BLaER1 treated with 17β-estradiol and CSF1 and Interleukin-3, amounts not matched to agents 10 nM and 100 nM (cell line): ENCODE data around the gene EXOSC7.

Experiments
- H3K27ac ChIP-seq, 11 experiments: shearing (Covaris generic); formaldehyde crosslinking; 2 replicates each; pipeline ENCODE4 v1.8.1; 2022
- H3K27me3 ChIP-seq, 11 experiments: shearing (Covaris generic); formaldehyde crosslinking; 2 replicates each; pipeline ENCODE4 v1.8.1; 2022
- H3K36me3 ChIP-seq, 11 experiments: shearing (Covaris generic); formaldehyde crosslinking; 2 replicates each; pipeline ENCODE4 v1.8.1; 2022
- H3K4me1 ChIP-seq, 10 experiments: shearing (Covaris generic); formaldehyde crosslinking; 2 replicates each; pipeline ENCODE4 v1.8.1; 2022
- H3K4me2 ChIP-seq, 11 experiments: shearing (Covaris generic); formaldehyde crosslinking; 2 replicates each; pipeline ENCODE4 v1.8.1; 2022
- H3K4me3 ChIP-seq, 10 experiments: shearing (Covaris generic); formaldehyde crosslinking; 2 replicates each; pipeline ENCODE4 v1.8.1; 2022
- H3K9ac ChIP-seq, 11 experiments: shearing (Covaris generic); formaldehyde crosslinking; 2 replicates each; pipeline ENCODE4 v1.8.1; 2022
- H3K9me3 ChIP-seq, 11 experiments: shearing (Covaris generic); formaldehyde crosslinking; replicated peaks in 1 of 11; 2 replicates each; pipeline ENCODE4 v1.8.1; 2022
- H4K20me1 ChIP-seq, 11 experiments: shearing (Covaris generic); formaldehyde crosslinking; 2 replicates each; pipeline ENCODE4 v1.8.1; 2022
- Cebpa-rat ChIP-seq, 11 experiments: shearing (Covaris generic); IDR thresholded peaks; 2 replicates each; pipeline ENCODE4 v1.8.1; 2022

The EXOSC7 gene

GRCh38 chr3:44966795-44967278 is 9.2 kb upstream of the EXOSC7 start:
- Histone ChIP-seq H3K4me3 (peak overlapping the region in 1 of 10 experiments; percentile 2; a peak in 1 of 20 replicates), H3K36me3 (peaks cover 0 to 44% (median 21%) of the 10 kb centered on the region in 11 experiments; a peak in 13 of 22 replicates), H4K20me1 (peaks cover 0 to 67% (median 0%) of the 10 kb centered on the region in 11 experiments; a peak in 11 of 22 replicates), H3K4me2 (peak overlapping the region; percentile 28 to 85 (median 69); a peak in 21 of 22 replicates), H3K9me3 (peaks cover 0 to 9% (median 0%) of the 10 kb centered on the region in 11 experiments; a peak in 3 of 22 replicates), H3K4me1 (peaks cover 61 to 92% (median 83%) of the 10 kb centered on the region in 10 experiments), H3K9ac (peak overlapping the region in 8 of 11 experiments; percentile 22 to 72 (median 50); a peak in 12 of 22 replicates), H3K27me3 (no peaks in the 10 kb centered on the region), H3K27ac (peak overlapping the region in 10 of 11 experiments; percentile 2 to 88 (median 76); a peak in 19 of 22 replicates)
- peak in 6 of 11 experiments; percentile 30 to 85 (median 56); a peak in 8 of 22 replicates for TF ChIP-seq Cebpa-rat (IDR thresholded peaks at IDR 0.05)

- H3K4me1 ChIP-seq, result peaks cover 45 to 83% (median 68%) of the 10 kb centered on the region in 10 experiments
- H3K36me3 ChIP-seq, result peaks cover 0 to 60% (median 17%) of the 10 kb centered on the region in 11 experiments; a peak in 12 of 22 replicates
- peaks cover 0 to 9% (median 0%) of the 10 kb centered on the region in 11 experiments; a peak in 2 of 22 replicates for H3K9me3 ChIP-seq
- no peaks in the 10 kb centered on the region for H3K27me3 ChIP-seq
- no peak overlapping the region for H3K4me3 ChIP-seq
- H3K4me2 ChIP-seq, result peak overlapping the region in 10 of 11 experiments; percentile 53 to 85 (median 69); a peak in 19 of 22 replicates
- H4K20me1 ChIP-seq, result peaks cover 0 to 71% (median 0%) of the 10 kb centered on the region in 11 experiments; a peak in 11 of 22 replicates
- peak overlapping the region in 9 of 11 experiments; percentile 35 to 88 (median 77); a peak in 17 of 22 replicates for H3K27ac ChIP-seq
- H3K9ac ChIP-seq, result peak overlapping the region in 5 of 11 experiments; percentile 12 to 57 (median 43); a peak in 9 of 22 replicates
- TF ChIP-seq Cebpa-rat (IDR thresholded peaks at IDR 0.05), result no peak
Observed at GRCh38 chr3:44968447-44968858, 7.6 kb upstream of the EXOSC7 start.

DNA sequence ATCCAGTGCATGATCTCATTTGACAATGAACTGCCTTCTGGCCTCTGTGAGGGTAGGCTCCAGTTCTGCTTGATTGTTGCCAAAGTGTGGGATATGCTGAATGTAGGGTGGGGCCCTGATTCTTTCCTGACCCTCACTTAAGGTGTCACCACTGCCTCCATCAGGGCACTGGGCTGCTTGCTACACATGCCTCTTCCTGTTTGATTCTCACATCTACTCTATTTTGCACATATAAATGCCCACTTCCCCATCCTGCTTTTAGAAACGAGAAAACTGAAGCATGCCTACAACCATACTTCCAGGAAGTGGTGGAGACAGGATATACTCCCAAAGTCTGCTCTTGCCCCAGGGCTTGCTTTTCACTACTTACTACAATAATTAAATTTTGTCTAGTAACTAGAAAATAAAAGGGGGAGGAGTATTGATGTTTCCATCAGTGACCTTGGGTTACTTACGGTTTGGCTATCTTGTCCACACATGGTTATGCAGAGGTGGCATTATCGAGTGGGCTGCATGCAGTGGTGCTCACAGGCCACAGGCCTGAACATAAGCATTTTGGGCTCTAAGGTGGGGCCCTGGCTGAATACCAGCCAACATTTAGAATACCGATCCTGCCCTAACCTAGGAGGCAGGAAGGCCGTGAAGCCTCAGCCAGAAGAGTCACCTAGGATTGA is 6.8 kb upstream of the EXOSC7 start:
- Histone ChIP-seq H3K4me3 (no peak overlapping the region), H3K27me3 (no peaks in the 10 kb centered on the region), H4K20me1 (peaks cover 0 to 71% (median 4%) of the 10 kb centered on the region in 11 experiments; a peak in 15 of 22 replicates), H3K4me2 (peak overlapping the region; percentile 53 to 85 (median 69)), H3K9ac (peak overlapping the region in 7 of 11 experiments; percentile 18 to 57 (median 54); a peak in 11 of 22 replicates), H3K4me1 (peaks cover 42 to 78% (median 63%) of the 10 kb centered on the region in 10 experiments), H3K27ac (peak overlapping the region in 9 of 11 experiments; percentile 35 to 88 (median 77); a peak in 18 of 22 replicates), H3K36me3 (peaks cover 0 to 58% (median 17%) of the 10 kb centered on the region in 11 experiments; a peak in 12 of 22 replicates), H3K9me3 (peaks cover 0 to 9% (median 0%) of the 10 kb centered on the region in 11 experiments; a peak in 2 of 22 replicates)
- no peak for TF ChIP-seq Cebpa-rat (IDR thresholded peaks at IDR 0.05)

DNA sequence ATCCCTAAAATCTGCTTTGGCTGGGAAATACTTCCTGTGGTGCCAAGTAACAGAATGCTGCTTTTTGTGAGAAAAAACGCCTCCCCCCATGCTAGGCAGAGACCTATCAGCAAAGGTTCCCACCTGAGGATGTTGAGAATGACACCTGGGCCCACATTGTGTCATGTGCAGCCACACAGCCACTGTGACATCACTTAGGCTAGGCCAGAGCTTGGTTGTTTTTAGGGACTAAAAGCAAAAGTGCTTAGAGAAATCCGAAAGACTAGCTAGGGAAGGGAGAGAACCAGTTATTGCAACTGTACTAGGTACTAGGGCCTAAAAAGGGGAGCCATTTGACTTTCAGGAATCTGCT is 6.2 kb upstream of the EXOSC7 start:
- H3K36me3 ChIP-seq, result peaks cover 0 to 53% (median 17%) of the 10 kb centered on the region in 11 experiments; a peak in 12 of 22 replicates
- peaks cover 47 to 78% (median 64%) of the 10 kb centered on the region in 10 experiments for H3K4me1 ChIP-seq
- H3K4me3 ChIP-seq, result no peak overlapping the region
- peak overlapping the region; percentile 53 to 85 (median 69) for H3K4me2 ChIP-seq
- TF ChIP-seq Cebpa-rat (IDR thresholded peaks at IDR 0.05), result no peak
- peaks cover 0 to 9% (median 0%) of the 10 kb centered on the region in 11 experiments; a peak in 2 of 22 replicates for H3K9me3 ChIP-seq
- no peaks in the 10 kb centered on the region for H3K27me3 ChIP-seq
- H3K9ac ChIP-seq, result peak overlapping the region in 7 of 11 experiments; percentile 18 to 57 (median 45); a peak in 9 of 22 replicates
- H3K27ac ChIP-seq, result peak overlapping the region in 9 of 11 experiments; percentile 35 to 88 (median 77); a peak in 18 of 22 replicates
- peaks cover 0 to 71% (median 9%) of the 10 kb centered on the region in 11 experiments; a peak in 16 of 22 replicates for H4K20me1 ChIP-seq

GRCh38 chr3:44970926-44971490 is 5.0 kb upstream of the EXOSC7 start:
- H3K4me1 ChIP-seq, result peaks cover 49 to 69% (median 58%) of the 10 kb centered on the region in 10 experiments
- H3K27me3 ChIP-seq, result no peaks in the 10 kb centered on the region
- peaks cover 0 to 9% (median 0%) of the 10 kb centered on the region in 11 experiments; a peak in 2 of 22 replicates for H3K9me3 ChIP-seq
- peaks cover 0 to 71% (median 12%) of the 10 kb centered on the region in 11 experiments; a peak in 16 of 22 replicates for H4K20me1 ChIP-seq
- H3K9ac ChIP-seq, result no peak overlapping the region
- peak overlapping the region in 1 of 11 experiments; percentile 12; a peak in 1 of 22 replicates for H3K4me2 ChIP-seq
- no peak for TF ChIP-seq Cebpa-rat (IDR thresholded peaks at IDR 0.05)
- no peak overlapping the region; a peak in 1 of 22 replicates for H3K27ac ChIP-seq
- H3K4me3 ChIP-seq, result no peak overlapping the region
- peaks cover 0 to 53% (median 17%) of the 10 kb centered on the region in 11 experiments; a peak in 11 of 22 replicates for H3K36me3 ChIP-seq

DNA sequence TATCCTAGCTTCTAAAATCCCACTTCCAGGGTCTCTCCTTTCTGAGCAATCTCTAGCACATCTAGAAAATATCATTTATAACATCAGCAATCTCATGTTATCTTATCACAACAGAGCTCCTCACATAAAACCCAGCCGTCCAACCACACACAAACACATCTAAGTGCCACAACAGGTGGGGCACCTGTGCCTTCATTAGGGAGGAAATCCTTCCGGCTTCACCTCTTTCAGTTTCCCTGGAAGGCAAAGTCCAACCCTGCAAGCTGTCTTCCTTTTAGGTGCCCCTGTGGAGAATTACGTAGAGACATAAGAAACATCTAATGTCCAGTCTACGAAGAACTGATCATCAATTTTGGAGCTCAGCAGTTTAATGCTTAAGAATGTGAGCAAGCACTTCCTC is 1.6 kb upstream of the EXOSC7 start:
- Histone ChIP-seq H3K4me2 (peak overlapping the region; percentile 85 to 99 (median 95)), H3K27me3 (no peaks in the 10 kb centered on the region), H3K9ac (peak overlapping the region; percentile 90 to 97 (median 91); a peak in 18 of 22 replicates), H3K4me3 (peak overlapping the region; percentile 90 to 98 (median 95); a peak in 18 of 20 replicates), H3K4me1 (peaks cover 33 to 60% (median 45%) of the 10 kb centered on the region in 10 experiments), H3K27ac (peak overlapping the region in 4 of 11 experiments; percentile 86 to 92 (median 89); a peak in 3 of 22 replicates), H3K36me3 (peaks cover 0 to 55% (median 19%) of the 10 kb centered on the region in 11 experiments; a peak in 12 of 22 replicates), H3K9me3 (no peaks in the 10 kb centered on the region), H4K20me1 (peaks cover 0 to 73% (median 17%) of the 10 kb centered on the region in 11 experiments; a peak in 16 of 22 replicates)
- no peak for TF ChIP-seq Cebpa-rat (IDR thresholded peaks at IDR 0.05)

DNA sequence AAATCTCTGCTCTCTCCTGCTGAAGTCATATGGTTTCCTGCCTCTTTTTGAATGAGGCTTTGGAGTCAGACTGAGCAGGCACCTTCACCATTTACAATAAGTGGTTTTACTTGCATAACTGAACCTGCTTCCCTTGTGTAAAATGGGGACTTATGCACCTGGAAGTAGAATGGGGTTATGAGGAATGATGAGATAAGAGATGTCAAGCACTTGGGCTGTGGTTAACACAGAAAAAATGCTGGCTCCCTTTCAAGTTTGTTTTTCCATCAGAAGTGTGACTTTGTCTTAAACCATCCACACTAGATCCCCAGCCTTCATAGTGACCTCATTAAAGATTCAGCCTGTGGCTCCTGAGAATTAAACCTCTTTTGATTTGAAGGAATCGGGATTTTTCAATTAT is 5.2 kb downstream of the EXOSC7 start:
- no peak overlapping the region for H3K9ac ChIP-seq
- no peak overlapping the region for H3K27ac ChIP-seq

GRCh38 chr3:44981751-44982150 is 5.7 kb downstream of the EXOSC7 start:
- Histone ChIP-seq H3K36me3 (peaks cover 0 to 71% (median 24%) of the 10 kb centered on the region in 11 experiments; a peak in 20 of 22 replicates), H3K4me3 (no peak overlapping the region), H3K4me1 (peaks cover 32 to 84% (median 46%) of the 10 kb centered on the region in 10 experiments), H3K27me3 (no peaks in the 10 kb centered on the region), H3K4me2 (peak overlapping the region in 5 of 11 experiments; percentile 5 to 77 (median 8); a peak in 2 of 22 replicates), H4K20me1 (peaks cover 30 to 76% (median 58%) of the 10 kb centered on the region in 11 experiments; a peak in 21 of 22 replicates), H3K9ac (no peak overlapping the region), H3K9me3 (no peaks in the 10 kb centered on the region), H3K27ac (no peak overlapping the region)
- no peak for TF ChIP-seq Cebpa-rat (IDR thresholded peaks at IDR 0.05)

More for the DNA sequence above, 5.2 kb downstream of the EXOSC7 start:
- Histone ChIP-seq H3K4me2 (peak overlapping the region in 7 of 11 experiments; percentile 2 to 77 (median 25); a peak in 4 of 22 replicates), H3K4me3 (no peak overlapping the region), H3K4me1 (peaks cover 32 to 84% (median 47%) of the 10 kb centered on the region in 10 experiments), H3K36me3 (peaks cover 0 to 71% (median 24%) of the 10 kb centered on the region in 11 experiments; a peak in 20 of 22 replicates), H3K27me3 (no peaks in the 10 kb centered on the region), H3K9me3 (no peaks in the 10 kb centered on the region), H4K20me1 (peaks cover 30 to 71% (median 54%) of the 10 kb centered on the region in 11 experiments; a peak in 21 of 22 replicates)
- TF ChIP-seq Cebpa-rat (IDR thresholded peaks at IDR 0.05), result no peak
